Retina (tissue), 1 donor: Measurements from ENCODE around the gene SH3GL1.
A peak's percentile ranks its signal among the peaks of the same experiment; 100 is the strongest.

ENCODE experiments used
- DNase-seq: peaks from one replicate; pipeline ENCODE4 v3.0.0-alpha.2; 2016

Gene SH3GL1

DNA sequence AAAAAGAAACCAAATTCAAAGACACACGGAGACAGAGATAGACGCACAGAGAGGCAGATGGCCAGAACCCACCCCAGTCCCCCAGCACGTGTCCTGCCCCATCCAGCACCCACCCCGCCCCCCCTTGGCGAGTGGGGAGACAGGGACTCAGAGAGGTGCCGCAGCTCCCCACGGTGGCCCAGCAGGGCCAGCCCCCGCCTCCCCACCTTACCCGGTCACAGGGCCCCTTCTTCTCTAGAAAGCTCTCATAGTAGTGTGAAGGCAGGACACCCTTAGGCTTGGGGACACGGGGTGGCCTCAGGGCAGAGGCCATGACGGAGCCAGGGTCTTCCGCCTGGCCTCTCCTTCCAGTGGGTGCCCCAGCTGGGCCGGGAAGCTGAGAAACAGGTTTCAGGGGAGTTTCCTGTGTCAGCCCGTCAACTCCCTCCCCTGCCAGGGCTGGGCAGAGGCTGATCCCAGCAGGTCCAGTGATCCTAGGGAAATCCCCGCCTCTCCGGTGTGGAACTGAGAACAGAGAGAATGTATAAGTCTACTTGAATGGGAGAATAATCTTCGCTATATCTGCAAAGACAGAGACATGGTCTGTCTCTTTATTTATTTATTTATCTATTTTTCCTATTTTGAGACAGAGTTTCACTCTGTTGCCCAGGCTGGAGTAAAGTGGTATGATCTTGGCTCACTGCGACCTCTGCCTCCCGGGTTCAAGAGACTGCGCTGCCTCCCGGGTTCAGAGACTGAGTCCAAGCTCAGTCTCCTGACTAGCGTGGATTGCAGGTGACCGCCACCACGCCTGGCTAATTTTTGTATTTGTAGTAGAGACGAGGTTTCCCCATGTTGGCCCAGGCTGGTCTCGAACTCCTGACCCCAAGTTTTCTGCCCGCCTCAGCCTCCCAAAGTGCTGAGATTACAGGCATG lies 61.6 kb downstream of the SH3GL1 start, which contains the start of gene STAP2:
TSS of gene STAP2 (minus strand) at position 387 of the 915 bp plus-strand sequence. CDS start at position 313, 74 bp downstream.
- no peak for DNase-seq

DNA sequence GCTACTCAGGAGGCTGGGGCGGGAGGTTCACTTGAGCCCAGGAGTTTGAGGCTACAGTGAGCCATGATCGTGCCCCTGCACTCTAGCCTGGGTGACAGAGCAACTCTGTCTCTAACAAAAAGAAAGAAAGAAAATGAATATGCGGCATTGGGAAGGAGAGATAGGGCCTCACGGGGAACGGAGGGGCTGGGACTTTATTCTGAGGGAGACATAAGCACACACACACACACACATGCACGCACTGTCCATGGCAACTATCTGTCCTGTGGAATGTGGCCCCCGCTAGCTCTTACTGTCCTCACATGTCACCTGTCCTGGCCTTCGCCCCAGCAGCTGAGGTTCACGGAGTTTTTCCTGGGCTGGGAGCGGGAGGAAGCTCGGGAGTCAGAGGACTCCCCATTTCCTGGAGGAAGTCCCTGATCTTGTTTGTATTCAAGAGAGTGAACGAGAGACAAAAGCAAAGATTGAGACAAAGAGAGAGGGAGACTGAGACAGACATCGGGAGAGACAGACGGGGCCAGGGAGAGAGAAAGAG lies 62.4 kb downstream of the SH3GL1 start:
- no peak for DNase-seq

DNA sequence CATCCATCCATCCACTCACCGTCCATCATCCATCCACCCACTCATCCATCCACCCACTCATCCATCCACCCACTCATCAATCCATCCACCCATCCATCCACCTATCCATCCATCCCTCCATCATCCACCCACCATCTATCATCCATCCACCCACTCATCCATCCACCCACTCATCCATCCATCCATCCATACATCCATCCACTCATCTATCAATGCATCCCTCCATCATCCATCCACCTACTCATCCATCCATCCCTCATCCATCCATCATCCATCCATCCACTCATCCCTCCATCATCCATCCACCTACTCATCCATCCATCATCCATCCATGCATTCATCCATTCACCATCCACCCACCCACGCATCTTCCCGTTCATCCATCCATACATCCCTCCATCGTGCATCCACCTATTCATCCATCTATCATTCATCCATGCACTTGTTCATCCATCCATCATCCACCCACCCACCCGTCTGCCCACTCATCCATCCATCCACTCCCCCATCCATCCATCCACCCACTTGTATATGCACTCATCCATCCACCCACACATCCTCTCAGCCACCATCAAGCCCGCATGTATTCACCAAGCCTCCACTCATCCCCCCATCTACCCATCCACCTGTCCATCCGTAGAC lies 65.3 kb downstream of the SH3GL1 start:
- no peak for DNase-seq

DNA sequence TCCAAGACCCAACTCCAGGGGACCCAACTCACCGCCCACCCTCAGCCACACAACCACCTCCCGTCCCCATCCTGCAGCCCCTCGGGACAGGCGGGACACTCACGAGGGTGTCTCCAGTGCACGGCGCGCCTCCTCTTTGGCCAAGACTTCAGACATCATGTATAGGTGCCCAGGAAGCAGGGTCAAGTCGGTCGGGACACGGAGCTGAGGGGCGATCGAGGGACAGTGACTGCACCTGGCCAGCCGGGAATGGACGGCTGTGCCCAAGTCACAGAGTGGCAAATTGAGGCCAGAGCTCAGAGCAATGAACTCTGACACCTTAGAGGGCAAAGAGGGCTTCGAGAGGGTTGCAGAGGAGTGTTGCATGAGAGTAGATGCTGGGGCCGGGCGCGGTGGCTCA lies 70.5 kb downstream of the SH3GL1 start:
- no peak for DNase-seq

DNA sequence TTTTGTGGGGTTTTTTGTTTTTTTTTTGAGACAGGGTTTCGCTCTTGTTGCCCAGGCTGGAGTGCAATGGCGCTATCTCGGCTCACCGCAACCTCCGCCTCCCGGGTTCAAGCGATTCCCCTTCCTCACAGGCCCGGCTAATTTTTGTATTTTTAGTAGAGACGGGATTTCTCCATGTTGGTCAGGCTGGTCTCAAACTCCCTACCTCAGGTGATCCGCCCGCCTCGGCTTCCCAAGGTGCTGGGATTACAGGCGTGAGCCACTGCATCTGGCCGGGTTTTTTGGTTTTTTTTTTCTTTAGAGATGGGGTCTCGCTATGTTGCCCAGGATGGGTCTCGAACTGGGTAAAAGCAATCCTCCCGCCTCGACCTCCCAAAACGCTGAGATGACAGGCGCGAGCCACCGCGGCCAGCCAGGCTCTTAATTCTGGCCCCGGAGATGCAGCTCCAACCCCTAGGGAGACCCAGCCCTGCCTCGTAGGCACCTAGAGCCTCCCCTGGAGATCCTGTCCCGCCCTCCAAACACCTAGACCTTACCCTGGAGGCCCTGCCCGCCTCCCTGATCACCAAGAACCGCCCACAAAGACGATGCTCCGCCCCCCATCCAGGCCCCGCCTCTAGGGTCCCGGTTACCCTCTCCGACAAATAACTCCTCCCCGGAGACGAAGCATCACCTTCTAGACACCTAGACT lies 71.2 kb downstream of the SH3GL1 start:
- DNase-seq = peak; percentile 27

DNA sequence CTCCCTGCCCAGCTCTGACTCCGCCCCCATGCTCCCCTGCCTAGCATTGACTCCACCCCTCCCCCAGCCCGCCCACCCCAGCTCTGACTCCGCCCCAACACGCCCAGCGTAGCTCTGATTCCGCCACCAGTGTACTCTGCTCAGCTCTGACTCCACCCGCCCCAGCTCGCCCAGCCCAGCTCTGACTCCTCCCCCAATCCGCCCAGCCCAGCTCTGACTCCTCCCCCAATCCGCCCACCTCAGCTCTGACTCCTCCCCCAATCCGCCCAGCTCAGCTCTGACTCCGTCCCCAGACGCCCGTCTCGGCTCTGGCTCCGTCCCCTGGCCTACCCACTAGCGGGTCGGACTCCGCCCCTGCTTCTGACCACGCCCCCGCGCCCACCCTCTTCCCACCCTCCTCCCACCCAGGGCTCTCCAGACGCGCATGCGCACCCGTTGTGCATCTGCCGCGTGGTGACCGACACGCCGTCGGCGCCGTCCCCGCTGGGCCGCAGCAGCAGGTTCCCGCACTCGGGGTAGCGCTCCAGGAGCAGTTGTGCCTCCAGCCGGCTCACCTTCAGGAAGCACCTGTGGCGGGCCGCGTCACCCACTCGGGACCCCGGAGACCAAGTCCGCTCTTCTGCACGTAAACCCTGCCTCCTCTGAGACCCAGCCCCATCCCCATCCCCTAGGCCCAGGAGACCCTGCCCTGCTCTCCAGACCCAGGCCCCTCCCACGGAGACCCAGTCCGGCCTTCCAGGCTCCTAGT lies 71.9 kb downstream of the SH3GL1 start:
- peak; percentile 94 for DNase-seq

DNA sequence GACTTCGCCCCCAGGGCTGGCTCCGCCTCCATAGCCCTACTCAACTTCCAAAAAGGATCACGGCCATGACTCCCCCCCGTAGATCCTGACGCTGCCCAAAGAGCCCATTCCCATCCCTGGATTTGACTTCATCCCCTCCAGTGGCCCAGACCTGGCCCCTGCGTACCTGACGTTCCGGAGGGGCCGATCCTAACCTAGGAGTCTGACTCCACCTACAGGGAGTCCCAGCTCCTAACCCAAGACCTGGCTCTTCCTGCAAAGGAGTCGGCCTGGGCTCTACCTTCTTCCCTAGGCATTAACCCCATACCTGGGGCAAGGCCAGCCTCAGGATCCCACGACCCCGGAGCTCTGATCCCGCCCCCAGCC lies 72.5 kb downstream of the SH3GL1 start:
- no peak for DNase-seq

DNA sequence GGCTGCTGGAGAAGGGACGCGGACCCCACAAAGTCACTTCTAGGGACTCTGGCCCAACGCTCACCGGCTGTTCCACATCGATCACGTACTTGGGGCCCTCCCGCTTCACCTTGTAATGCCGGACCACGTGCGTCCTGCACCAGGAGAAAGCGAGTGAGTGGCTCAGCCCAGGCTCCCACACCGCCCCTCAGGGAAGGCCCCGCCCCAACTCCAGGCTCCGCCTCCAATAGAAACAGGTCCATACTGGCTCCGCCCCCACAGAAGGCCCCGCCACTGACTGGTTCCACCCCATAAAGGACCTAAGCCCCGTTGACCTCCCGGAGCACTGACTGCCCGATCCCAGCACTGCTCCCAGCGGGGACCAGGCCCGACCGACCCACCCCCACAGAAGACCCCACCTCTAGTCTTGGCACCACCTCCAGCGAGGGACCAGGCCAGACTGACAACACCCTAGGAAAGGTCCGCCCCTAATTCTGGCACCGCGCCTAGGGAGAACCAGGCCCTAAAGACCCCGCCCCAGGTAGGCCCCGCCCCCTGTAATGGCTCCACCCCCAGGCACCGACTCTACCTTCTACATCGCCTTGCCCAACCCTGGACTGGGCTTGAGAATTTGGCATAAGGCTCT lies 73.0 kb downstream of the SH3GL1 start:
- DNase-seq = peak; percentile 69

DNA sequence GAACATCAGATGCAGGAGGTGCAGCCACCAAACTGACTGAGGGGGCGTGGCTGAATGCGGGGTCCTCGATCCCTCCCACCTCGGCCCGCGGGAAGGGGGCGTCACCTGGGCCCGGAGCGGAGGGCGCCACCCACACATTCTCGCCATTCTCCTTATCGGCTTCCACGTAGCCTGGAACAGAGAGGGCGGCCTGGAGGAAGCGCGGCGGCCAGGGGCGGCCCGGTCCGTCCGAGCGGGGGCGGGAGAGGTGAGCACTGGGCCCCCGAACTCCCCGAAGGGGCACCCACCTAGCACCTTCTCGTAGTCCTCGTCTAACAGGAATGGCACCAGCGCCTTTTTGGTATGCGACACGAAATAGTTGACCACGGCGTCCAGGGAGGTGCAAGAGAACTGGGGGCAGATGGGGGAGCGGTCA lies 73.5 kb downstream of the SH3GL1 start:
- peak; percentile 21 for DNase-seq

DNA sequence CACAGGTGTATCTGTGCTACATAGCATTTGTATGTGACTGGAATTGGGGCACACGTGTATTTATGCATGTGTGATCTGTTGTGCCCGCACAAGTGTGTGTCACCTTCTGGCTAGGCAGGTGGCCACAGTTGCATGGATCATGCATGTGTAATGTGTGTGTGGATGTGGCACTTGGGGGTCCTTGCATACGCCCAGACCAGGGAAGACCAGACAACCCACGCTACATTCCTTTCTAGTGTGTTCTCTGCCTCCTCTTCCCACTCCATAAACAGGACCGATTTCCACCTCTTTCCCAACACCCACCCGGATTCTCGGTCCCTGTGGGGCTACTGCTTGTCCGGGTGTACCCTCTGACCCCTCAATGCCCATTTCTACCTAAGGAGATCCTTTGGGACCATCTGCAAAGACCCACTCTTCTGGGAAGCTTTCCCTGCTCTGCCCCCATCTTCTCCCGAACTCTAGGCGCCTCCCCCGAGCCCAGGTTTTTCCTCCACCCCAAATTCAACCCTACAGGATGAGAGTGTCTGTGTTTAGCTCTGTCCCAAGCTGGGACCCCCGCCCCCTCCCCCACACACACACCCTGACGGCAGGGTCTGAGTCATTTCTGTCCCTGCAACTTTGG lies 74.0 kb downstream of the SH3GL1 start:
- no peak for DNase-seq

DNA sequence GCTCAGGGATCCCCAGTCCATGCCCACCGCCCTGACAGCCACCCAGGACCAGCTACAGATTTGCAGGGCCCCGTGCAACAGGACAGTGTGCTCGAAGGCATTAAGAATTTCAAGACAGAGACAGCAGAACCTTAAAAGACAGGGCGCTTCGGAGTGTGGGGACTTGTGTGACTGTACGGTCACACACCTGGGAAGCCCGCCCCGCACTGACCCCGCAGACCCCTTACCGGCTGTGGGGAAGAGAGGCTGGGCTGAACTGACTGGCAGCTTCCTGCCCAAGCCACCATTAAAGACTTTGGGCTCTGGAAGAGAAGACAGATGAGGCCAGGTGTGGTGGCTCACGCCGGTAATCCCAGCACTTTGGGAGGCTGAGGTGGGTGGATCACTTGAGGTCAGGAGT lies 76.1 kb downstream of the SH3GL1 start:
- DNase-seq = no peak

DNA sequence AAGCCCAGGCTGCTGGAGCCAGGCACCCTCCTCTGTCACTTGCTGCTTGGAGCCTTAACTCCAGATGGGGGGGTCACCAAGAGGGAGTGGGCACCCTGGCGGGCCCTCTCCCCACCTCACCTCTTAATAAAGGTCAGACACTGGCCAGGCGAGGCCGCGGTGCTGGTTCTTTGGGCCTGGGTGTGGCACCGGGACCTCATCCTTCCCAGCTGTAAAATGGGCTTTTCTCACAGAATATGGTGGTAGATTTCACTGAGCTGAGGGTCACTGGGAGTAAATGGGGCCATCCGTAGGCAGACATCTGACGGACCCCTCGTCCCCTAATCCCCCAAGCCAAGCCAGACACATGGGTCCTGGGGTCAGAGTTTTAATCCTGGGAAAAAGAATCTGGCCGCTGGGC lies 76.7 kb downstream of the SH3GL1 start:
- DNase-seq = no peak

DNA sequence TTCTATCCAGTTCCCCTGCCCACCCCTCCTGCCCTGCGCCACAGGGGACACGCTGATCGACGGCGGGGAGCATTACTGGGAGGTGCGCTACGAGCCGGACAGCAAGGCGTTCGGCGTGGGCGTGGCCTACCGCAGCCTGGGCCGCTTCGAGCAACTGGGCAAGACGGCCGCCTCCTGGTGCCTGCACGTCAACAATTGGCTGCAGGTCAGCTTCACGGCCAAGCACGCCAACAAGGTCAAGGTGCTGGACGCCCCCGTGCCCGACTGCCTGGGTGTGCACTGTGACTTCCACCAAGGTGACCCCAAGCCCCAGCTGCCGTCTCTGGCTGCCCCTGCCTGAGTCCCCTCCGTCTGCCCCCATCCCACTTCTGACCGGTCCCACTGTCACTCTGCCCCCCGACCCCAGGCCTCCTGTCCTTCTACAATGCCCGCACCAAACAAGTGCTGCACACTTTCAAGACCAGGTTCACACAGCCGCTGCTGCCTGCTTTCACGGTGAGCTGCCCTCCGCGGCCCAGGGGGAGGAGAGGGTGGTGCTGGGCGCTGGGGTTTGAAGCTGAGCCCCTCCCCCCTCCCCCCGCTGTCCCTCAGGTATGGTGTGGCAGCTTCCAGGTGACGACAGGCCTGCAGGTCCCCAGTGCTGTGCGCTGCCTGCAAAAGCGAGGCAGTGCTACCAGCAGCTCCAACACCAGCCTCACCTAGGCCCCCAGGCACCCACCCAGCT lies 77.2 kb downstream of the SH3GL1 start:
- DNase-seq = no peak

DNA sequence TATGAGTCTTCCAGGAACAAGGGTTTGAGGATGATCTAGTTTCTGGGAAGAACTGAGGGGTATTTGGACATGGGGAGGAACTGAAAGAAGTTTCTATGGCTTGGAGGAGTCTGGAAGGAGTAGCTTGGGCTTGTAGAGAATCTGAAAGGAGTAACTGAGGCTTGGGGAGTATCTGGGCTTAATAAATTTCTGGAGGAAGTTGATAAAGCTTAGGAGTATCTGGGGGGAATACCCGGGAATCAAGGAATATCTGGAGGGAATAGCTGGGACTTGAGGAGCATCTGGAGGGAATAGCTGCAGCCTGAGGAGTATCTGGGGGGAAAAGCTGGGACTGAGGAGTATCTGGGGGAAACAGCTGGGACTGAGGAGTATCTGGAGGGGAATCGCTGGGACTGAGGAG lies 79.9 kb downstream of the SH3GL1 start:
- DNase-seq = no peak

DNA sequence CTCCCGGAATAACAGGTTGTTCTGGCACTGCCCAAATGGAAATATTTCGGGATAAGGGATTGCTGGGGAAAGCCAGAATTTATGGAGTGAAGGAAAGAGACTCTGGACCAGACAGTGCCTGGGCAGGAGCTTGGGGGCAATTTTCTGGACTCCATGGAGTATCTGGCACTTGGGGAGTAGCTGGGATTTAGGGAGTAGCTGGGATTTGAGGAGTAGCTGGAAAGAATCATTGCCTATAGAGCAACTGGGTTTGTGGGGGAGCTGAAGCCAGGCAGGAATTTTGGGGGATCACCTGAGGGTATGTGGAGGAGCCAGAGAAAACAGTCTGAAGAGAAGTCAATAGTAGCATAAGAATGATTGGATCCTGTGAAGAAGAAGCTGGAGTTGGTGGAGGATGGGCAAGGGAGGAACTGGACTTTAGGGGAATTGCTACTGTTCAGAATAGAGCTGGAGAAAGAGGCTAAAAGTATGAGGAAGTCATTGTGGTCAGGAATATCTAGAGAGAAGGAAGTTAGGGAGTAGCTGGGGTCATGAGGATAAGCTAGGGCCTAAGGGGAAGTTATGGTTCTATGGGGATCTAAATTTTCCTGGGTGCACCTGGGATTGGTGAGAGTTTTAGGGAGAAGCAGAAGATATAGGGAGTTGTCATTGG lies 81.2 kb downstream of the SH3GL1 start:
- DNase-seq = no peak

DNA sequence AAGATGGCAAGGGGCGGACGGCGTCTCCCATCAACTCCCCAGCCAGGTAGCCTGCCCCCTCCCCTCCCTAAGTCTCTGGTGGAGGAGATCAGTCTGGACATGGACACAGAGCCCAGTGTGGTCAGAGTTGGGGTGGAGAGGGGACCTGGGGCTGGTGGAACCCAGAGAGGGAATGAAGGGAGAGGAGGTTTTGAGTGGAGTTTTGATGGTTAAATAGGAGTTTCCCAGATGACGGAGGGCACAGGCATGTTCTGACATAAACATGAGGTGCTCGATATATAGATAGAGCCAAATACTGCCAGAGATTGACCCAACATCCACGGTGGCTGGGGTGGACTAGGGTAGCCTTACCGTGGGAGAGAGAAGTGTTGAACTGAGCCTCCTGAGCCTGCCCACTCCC lies 81.9 kb downstream of the SH3GL1 start:
- DNase-seq = no peak

DNA sequence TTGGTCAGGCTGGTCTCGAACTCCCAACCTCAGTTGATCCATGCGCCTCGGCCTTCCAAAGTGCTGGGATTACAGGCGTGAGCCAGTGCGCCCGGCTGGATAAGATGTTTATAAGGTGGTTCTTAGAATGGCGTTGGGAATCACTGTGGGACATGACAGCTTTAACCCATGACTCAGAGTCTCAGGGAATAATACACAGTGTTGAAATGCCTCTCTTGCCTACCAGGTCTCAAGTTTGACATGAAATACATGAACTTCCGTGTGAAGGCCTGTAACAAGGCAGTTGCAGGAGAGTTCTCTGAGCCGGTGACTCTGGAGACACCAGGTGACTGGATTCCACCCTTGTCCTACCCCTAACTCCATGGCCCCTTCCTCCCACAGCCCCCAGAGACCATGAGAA lies 83.4 kb downstream of the SH3GL1 start:
- no peak for DNase-seq

DNA sequence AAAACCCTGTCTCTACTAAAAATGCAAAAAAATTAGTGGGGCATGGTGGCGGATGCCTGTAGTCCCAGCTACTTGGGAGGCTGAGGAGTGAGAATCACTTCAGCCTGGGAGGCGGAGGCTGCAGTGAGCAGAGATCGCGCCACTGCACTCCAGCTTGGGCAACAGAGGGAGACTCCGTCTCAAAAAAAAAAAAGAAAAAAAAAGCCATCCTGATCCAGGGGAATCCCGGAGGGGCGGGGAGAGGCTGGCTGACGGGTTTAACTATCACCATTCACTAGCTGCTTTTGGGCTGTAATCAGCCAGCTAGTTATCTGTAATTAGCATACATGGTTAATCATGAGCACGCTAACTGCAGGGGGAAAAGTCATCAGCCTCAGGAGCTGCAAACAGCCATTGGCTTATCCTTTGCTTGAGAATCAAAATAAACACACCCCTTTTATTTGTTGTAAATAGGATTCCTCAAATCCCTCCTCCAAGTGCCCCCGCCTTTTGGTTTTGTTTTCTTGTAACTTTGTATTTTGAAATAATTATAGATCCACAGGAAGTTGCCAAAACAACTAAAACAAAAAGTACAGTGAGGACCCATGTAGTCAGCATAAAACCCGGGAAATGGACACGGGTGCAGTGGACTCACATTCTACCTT lies 86.4 kb downstream of the SH3GL1 start:
- no peak for DNase-seq
